Calu3 (cell line): ENCODE measurements around the gene CARTPT. TPM values are rescaled to one million over a fixed set of nuclear protein-coding genes. Genes with fewer than 3 reads are reported as not detected.
A peak's percentile ranks its signal among the peaks of the same experiment; 100 is the strongest.

Experiments
- BruUV-seq: library from RNA; stranded (reverse); fragments of 400-500 nt; replicated peaks from 2 replicates; lab custom pipeline; 2021; lab: Mats Ljungman, UMichigan
- CTCF ChIA-PET: fragments of 300-600 bp; sonication (Branson Sonifier 250); formaldehyde crosslinking; loops from one replicate; lab custom pipeline; 2022; ENCODE audit warnings: antibody characterized with exemption; lab: Charles Lee
- DNase-seq: peaks from one replicate; pipeline ENCODE4 v3.0.0; 2022
- H3K27ac Mint-ChIP-seq: one replicate; pipeline ENCODE4 v1.8.0; 2022; ENCODE audit warnings: mixed read lengths; ENCODE audit not compliant: unreplicated experiment
- H3K27me3 Mint-ChIP-seq: one replicate; pipeline ENCODE4 v1.8.0; 2022; ENCODE audit warnings: mixed read lengths; ENCODE audit not compliant: unreplicated experiment
- H3K36me3 Mint-ChIP-seq: one replicate; pipeline ENCODE4 v1.8.0; 2022; ENCODE audit warnings: mild to moderate bottlenecking, moderate library complexity, mixed read lengths; ENCODE audit not compliant: insufficient read depth, unreplicated experiment
- H3K4me1 Mint-ChIP-seq: one replicate; pipeline ENCODE4 v1.8.0; 2022; ENCODE audit warnings: mild to moderate bottlenecking, low read depth, mixed read lengths; ENCODE audit not compliant: unreplicated experiment
- H3K4me3 Mint-ChIP-seq: one replicate; pipeline ENCODE4 v1.8.0; 2022; ENCODE audit warnings: mild to moderate bottlenecking, low read depth, moderate library complexity, mixed read lengths; ENCODE audit not compliant: unreplicated experiment
- H3K9me3 Mint-ChIP-seq: one replicate; pipeline ENCODE4 v1.8.0; 2022; ENCODE audit warnings: low read depth, mixed read lengths; ENCODE audit not compliant: unreplicated experiment
- CTCF ChIP-seq: fragments of 200-600 bp; IDR thresholded peaks from one replicate; pipeline ENCODE4 v1.8.0; 2022; ENCODE audit warnings: antibody characterized with exemption; ENCODE audit not compliant: unreplicated experiment
- intact Hi-C: fragments of 100-400 bp; cut with micrococcal nuclease; formaldehyde crosslinking; loops from one replicate; pipeline ENCODE4 v1.10.0; 2022; ENCODE audit not compliant: unreplicated experiment
- total RNA-seq: library from RNA; stranded (reverse); gene quantifications from 2 replicates; pipeline ENCODE4 v1.2.3, GENCODE V29; 2022

The CARTPT gene
- total RNA-seq, 1 experiment from 2014 or later, result not detected

- intact Hi-C loops, result no loop called here
- CTCF ChIA-PET, result no interaction called here
- no peak for DNase-seq
- no peaks in the 10 kb centered on the region for H3K27me3 Mint-ChIP-seq
- no peak overlapping the region for H3K27ac Mint-ChIP-seq
- H3K4me3 Mint-ChIP-seq, result no peak overlapping the region
- no peaks in the 10 kb centered on the region for H3K36me3 Mint-ChIP-seq
- no peaks in the 10 kb centered on the region for H3K4me1 Mint-ChIP-seq
- no TSS peak for BruUV-seq
- H3K9me3 Mint-ChIP-seq, result peaks cover 2% of the 10 kb centered on the region
- no peak for TF ChIP-seq CTCF
Observed at GRCh38 chr5:71731015-71731414, 11.9 kb downstream of the CARTPT start.

GRCh38 chr5:71732011-71732410, 12.9 kb downstream of the CARTPT start:
- DNase-seq, result no peak
- Mint-ChIP-seq H3K27me3 (no peaks in the 10 kb centered on the region), H3K36me3 (no peaks in the 10 kb centered on the region), H3K9me3 (peaks cover 2% of the 10 kb centered on the region), H3K27ac (no peak overlapping the region), H3K4me1 (no peaks in the 10 kb centered on the region), H3K4me3 (no peak overlapping the region)
- CTCF ChIA-PET, result no interaction called here
- TF ChIP-seq CTCF, result no peak
- intact Hi-C loops, result no loop called here
- no TSS peak for BruUV-seq

- CTCF ChIA-PET, result no interaction called here
- Mint-ChIP-seq H3K4me3 (no peak overlapping the region), H3K4me1 (peaks cover 14% of the 10 kb centered on the region), H3K27ac (no peak overlapping the region), H3K9me3 (peaks cover 2% of the 10 kb centered on the region), H3K36me3 (no peaks in the 10 kb centered on the region), H3K27me3 (no peaks in the 10 kb centered on the region)
- no peak for TF ChIP-seq CTCF
- intact Hi-C loops, result no loop called here
- BruUV-seq, result no TSS peak
- no peak for DNase-seq
Observed at GRCh38 chr5:71734141-71734540, 15.1 kb downstream of the CARTPT start.

GRCh38 chr5:71737931-71738539, 19.0 kb downstream of the CARTPT start:
- CTCF ChIA-PET, result interaction anchor here (0.7 to 1.3 kb wide), 7 partner anchors 12 to 570 kb away, joined by 3 to 5 read pairs (median 3); no protein-coding TSS in a partner anchor
- BruUV-seq, result TSS peak; percentile 86
- H3K9me3 Mint-ChIP-seq, result peaks cover 2% of the 10 kb centered on the region
- peaks cover under 1% of the 10 kb centered on the region for H3K36me3 Mint-ChIP-seq
- peak overlapping the region; percentile 68 for H3K27ac Mint-ChIP-seq
- TF ChIP-seq CTCF, result no peak
- intact Hi-C loops, result loop anchor here (5.0 kb wide), 1 partner anchor 76 kb away; no protein-coding TSS in a partner anchor
- peak; percentile 77 for DNase-seq
- no peaks in the 10 kb centered on the region for H3K27me3 Mint-ChIP-seq
- peak overlapping the region; percentile 40 for H3K4me3 Mint-ChIP-seq
- peaks cover 25% of the 10 kb centered on the region for H3K4me1 Mint-ChIP-seq
